Kidney epithelial cell (primary cell): ENCODE results near the gene CTDSP1. TPM values are rescaled to one million over a fixed set of nuclear protein-coding genes. Genes with fewer than 3 reads are reported as not detected.
A peak's percentile ranks its signal among the peaks of the same experiment; 100 is the strongest.

Experiments
- DNase-seq: peaks from one replicate; pipeline ENCODE4 v3.0.0-alpha.2; 2010; ENCODE audit warnings: low read depth
- H3K27me3 ChIP-seq: 2 replicates; pipeline ENCODE4 v1.6.0; 2011; ENCODE audit warnings: low read length; ENCODE audit not compliant: control insufficient read depth, insufficient read depth
- H3K36me3 ChIP-seq: 2 replicates; pipeline ENCODE4 v1.5.1; 2011; ENCODE audit warnings: low read length; ENCODE audit not compliant: control insufficient read depth, insufficient read depth
- H3K4me3 ChIP-seq: 2 replicates; pipeline ENCODE4 v1.5.1; 2011; ENCODE audit warnings: low read depth, mild to moderate bottlenecking, control low read depth, low read length
- total RNA-seq: library from RNA; depleted of rRNA; stranded (reverse); fragments of >200 nt; gene quantifications from 2 replicates; pipeline ENCODE4 v1.2.3, GENCODE V29; 2015
- TF ChIP-seq, protein P1 (sequence below): IDR thresholded peaks from 2 replicates; pipeline ENCODE4 v1.5.1; 2011; ENCODE audit warnings: mild to moderate bottlenecking, moderate library complexity, low read length, control low read depth, inconsistent platforms; ENCODE audit not compliant: insufficient read depth, poor library complexity, severe bottlenecking

CTDSP1 gene
- total RNA-seq, 1 donor from 2014 or later = 37.8 TPM

DNA sequence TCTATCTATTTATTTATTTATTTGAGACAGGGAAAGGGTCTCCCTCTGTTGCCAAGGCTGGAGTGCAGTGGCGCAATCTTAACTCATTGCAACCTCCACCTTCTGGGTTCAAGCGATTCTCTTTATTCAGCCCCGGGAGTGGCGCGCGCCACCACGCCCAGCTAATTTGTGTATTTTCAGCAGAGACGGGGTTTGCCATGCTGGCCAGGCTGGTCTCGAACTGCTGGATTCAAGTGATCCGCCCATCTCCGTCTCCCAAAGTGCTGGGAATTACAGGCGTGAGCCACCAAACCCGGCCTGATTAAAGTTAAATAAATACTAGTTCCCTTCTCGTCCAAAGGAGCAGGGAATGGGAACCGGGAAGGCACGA is 4.2 kb upstream of the CTDSP1 start:
- DNase-seq = no peak
- TF ChIP-seq, protein P1, sequence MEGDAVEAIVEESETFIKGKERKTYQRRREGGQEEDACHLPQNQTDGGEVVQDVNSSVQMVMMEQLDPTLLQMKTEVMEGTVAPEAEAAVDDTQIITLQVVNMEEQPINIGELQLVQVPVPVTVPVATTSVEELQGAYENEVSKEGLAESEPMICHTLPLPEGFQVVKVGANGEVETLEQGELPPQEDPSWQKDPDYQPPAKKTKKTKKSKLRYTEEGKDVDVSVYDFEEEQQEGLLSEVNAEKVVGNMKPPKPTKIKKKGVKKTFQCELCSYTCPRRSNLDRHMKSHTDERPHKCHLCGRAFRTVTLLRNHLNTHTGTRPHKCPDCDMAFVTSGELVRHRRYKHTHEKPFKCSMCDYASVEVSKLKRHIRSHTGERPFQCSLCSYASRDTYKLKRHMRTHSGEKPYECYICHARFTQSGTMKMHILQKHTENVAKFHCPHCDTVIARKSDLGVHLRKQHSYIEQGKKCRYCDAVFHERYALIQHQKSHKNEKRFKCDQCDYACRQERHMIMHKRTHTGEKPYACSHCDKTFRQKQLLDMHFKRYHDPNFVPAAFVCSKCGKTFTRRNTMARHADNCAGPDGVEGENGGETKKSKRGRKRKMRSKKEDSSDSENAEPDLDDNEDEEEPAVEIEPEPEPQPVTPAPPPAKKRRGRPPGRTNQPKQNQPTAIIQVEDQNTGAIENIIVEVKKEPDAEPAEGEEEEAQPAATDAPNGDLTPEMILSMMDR = no peak
- no peaks in the 10 kb centered on the region for H3K36me3 ChIP-seq
- peak overlapping the region; percentile 62 for H3K4me3 ChIP-seq
- H3K27me3 ChIP-seq = peaks cover 3% of the 10 kb centered on the region

- H3K36me3 ChIP-seq = no peaks in the 10 kb centered on the region
- peaks cover 3% of the 10 kb centered on the region for H3K27me3 ChIP-seq
- peak overlapping the region; percentile 62 for H3K4me3 ChIP-seq
- TF ChIP-seq, protein P1 = peak; percentile 67
- DNase-seq = peak; percentile 61
Observed at GRCh38 chr2:218395826-218396687, 3.6 kb upstream of the CTDSP1 start.

GRCh38 chr2:218396688-218397462 is 2.8 kb upstream of the CTDSP1 start:
- no peak for DNase-seq
- Histone ChIP-seq H3K36me3 (no peaks in the 10 kb centered on the region), H3K4me3 (peak overlapping the region; percentile 62), H3K27me3 (peaks cover 3% of the 10 kb centered on the region)
- TF ChIP-seq, protein P1 = no peak

GRCh38 chr2:218397463-218397819 is 2.2 kb upstream of the CTDSP1 start:
- Histone ChIP-seq H3K4me3 (no peak overlapping the region), H3K27me3 (peaks cover 3% of the 10 kb centered on the region), H3K36me3 (no peaks in the 10 kb centered on the region)
- DNase-seq = no peak
- TF ChIP-seq, protein P1 = no peak

DNA sequence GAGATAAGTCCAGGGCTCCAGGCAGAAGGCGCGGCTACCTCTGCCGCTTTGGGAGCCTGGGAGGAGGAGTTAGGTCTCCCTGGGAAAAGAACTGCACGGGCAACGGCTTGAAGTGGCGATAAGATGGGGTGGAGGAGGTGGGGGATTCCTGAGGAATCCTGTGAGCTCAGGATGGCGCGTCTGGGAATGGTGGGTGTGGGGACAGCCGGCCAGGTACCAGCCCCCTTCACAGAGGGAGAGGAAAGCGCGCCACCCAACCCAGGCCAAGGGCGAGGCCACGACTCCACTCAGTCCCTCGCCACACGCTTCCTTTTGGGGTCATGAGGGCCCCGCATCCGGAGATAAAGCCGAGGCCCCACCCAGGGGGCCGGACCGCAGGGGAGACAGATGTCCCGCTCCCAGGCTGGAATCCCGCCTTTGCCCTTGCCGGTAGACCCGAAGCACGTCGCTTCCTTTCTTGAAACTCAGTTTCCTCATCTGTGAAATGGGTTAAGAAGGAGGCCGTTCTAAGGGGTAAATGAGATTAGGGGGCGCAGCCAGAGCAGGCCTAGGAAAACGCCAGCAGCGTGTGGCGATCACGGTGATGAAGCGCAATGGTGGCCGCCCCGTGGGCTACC is 1.7 kb upstream of the CTDSP1 start:
- H3K36me3 ChIP-seq = no peaks in the 10 kb centered on the region
- H3K27me3 ChIP-seq = no peaks in the 10 kb centered on the region
- DNase-seq = no peak
- TF ChIP-seq, protein P1 = no peak
- peak overlapping the region; percentile 25 for H3K4me3 ChIP-seq
